A549 (cell line): Measurements from ENCODE around the gene PRMT7.

Source experiments
- CHD4 ChIP-seq: fragments of 200-600 bp; sonication (generic); IDR thresholded peaks from 2 replicates; pipeline ENCODE4 v1.6.1; 2016; ENCODE audit warnings: antibody characterized with exemption, mild to moderate bottlenecking, borderline replicate concordance
- CTCF ChIP-seq: fragments of >200 bp; sonication (Bioruptor Twin); formaldehyde crosslinking; IDR thresholded peaks from 3 replicates; pipeline ENCODE4 v1.5.1; 2016
- HDAC2 ChIP-seq: fragments of 200-600 bp; sonication (generic); IDR thresholded peaks from 2 replicates; pipeline ENCODE4 v1.6.1; 2016
- JUNB ChIP-seq: fragments of >200 bp; sonication (Bioruptor Twin); formaldehyde crosslinking; IDR thresholded peaks from 2 replicates; pipeline ENCODE4 v1.6.1; 2016
- KDM1A ChIP-seq: fragments of 200-600 bp; sonication (generic); IDR thresholded peaks from 2 replicates; pipeline ENCODE4 v1.6.1; 2016; ENCODE audit warnings: low read depth, mild to moderate bottlenecking
- NPAS2 ChIP-seq: fragments of 250-450 bp; sonication (Bioruptor Pico); IDR thresholded peaks from 2 replicates; pipeline ENCODE4 v1.8.0; 2022; ENCODE audit warnings: mild to moderate bottlenecking, moderate library complexity, borderline replicate concordance
- PHF8 ChIP-seq: fragments of 200-600 bp; sonication (generic); IDR thresholded peaks from 2 replicates; pipeline ENCODE4 v1.6.1; 2016; ENCODE audit warnings: low read depth, mild to moderate bottlenecking, antibody characterized with exemption, moderate library complexity, borderline replicate concordance
- POLR2A ChIP-seq: IDR thresholded peaks from 2 replicates; pipeline ENCODE4 v1.6.1; 2012; ENCODE audit warnings: mild to moderate bottlenecking, low read length
- RFX5 ChIP-seq: fragments of 450-650 bp; IDR thresholded peaks from 2 replicates; pipeline ENCODE4 v1.7.1; 2014; ENCODE audit warnings: antibody characterized with exemption, mild to moderate bottlenecking, moderate library complexity
- ZSCAN20 ChIP-seq: fragments of 250-450 bp; sonication (Bioruptor Pico); IDR thresholded peaks from 2 replicates; pipeline ENCODE4 v1.8.0; 2022; ENCODE audit warnings: mild to moderate bottlenecking, moderate library complexity
- TF ChIP-seq, protein P1 (sequence below): fragments of 200-600 bp; sonication (generic); IDR thresholded peaks from 2 replicates; pipeline ENCODE4 v1.6.1; 2016; ENCODE audit warnings: antibody characterized with exemption, mild to moderate bottlenecking, moderate library complexity

- no peak for TF ChIP-seq CTCF
- no peak for TF ChIP-seq POLR2A
- no peak for TF ChIP-seq ZSCAN20 (CRISPR knock-in tag)
- TF ChIP-seq JUNB, result no peak
- TF ChIP-seq PHF8, result no peak
- TF ChIP-seq KDM1A, result no peak
- TF ChIP-seq, protein P1, sequence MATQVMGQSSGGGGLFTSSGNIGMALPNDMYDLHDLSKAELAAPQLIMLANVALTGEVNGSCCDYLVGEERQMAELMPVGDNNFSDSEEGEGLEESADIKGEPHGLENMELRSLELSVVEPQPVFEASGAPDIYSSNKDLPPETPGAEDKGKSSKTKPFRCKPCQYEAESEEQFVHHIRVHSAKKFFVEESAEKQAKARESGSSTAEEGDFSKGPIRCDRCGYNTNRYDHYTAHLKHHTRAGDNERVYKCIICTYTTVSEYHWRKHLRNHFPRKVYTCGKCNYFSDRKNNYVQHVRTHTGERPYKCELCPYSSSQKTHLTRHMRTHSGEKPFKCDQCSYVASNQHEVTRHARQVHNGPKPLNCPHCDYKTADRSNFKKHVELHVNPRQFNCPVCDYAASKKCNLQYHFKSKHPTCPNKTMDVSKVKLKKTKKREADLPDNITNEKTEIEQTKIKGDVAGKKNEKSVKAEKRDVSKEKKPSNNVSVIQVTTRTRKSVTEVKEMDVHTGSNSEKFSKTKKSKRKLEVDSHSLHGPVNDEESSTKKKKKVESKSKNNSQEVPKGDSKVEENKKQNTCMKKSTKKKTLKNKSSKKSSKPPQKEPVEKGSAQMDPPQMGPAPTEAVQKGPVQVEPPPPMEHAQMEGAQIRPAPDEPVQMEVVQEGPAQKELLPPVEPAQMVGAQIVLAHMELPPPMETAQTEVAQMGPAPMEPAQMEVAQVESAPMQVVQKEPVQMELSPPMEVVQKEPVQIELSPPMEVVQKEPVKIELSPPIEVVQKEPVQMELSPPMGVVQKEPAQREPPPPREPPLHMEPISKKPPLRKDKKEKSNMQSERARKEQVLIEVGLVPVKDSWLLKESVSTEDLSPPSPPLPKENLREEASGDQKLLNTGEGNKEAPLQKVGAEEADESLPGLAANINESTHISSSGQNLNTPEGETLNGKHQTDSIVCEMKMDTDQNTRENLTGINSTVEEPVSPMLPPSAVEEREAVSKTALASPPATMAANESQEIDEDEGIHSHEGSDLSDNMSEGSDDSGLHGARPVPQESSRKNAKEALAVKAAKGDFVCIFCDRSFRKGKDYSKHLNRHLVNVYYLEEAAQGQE, result no peak
- no peak for TF ChIP-seq CHD4
- no peak for TF ChIP-seq HDAC2
- no peak for TF ChIP-seq NPAS2 (CRISPR knock-in tag)
- no peak for TF ChIP-seq RFX5
Observed at GRCh38 chr16:68297908-68298307, 12.9 kb upstream of the PRMT7 start.
